Stimulated activated CD8-positive, alpha-beta memory T cell treated with anti-CD3 and anti-CD28 coated beads, Interleukin-7, amount 100 ng/mL, for 4 hours (primary cell): ENCODE results near the gene SPI1.
"Not testable (repeated sequence)": the region's sequence is repeated elsewhere in the genome, so short reads cannot be mapped to it uniquely, and the experiment has no call there.

Experiments
- DNase-seq, 2 donors: peaks; one replicate each; pipeline ENCODE4 v3.0.0-alpha.2; 2020; ENCODE audit warnings: low read depth in 2 of 2

The SPI1 gene

GRCh38 chr11:47325271-47326041 is 52.9 kb downstream of the SPI1 start:
- DNase-seq, result no peak

GRCh38 chr11:47324520-47324919 is 53.8 kb downstream of the SPI1 start:
- DNase-seq, result no peak

GRCh38 chr11:47318166-47318565 is 60.2 kb downstream of the SPI1 start:
- DNase-seq, result no peak

DNA sequence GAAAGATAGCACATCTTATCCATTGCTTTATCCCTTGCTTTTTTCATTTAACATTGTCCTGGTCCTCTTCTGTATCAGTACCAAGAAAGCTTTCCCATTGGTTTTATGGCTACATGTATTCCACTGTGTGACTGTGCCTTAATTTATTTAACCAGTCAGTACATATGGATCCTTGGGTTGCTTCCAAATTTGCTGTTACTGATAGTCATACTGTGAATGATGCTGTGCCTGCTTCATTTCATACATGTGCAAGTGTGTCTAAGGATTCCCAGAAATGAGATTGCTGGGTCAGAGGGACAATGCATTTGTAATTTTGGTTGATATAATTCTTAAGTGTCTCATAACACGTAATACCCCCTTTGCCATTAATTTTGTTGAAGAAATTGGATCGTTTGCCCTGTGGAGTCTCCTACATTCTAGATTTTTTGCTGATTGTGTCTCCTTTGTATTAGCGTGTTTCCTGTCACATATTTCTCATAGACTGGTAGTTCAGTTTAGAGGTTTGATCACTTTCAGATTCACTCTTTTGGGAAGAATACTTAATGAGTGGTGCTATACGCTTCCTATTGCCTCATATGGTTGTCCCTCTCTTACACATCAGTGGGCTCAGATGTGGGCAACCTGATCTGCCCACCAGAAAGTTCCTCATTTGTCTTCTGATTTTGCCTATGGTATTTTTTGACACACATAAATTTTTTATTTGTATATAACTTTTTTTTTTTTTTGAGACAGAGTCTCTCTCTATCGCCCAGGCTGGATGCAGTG is 61.1 kb downstream of the SPI1 start:
- no peak for DNase-seq

GRCh38 chr11:47316501-47316900 is 61.8 kb downstream of the SPI1 start:
- not testable (repeated sequence) for DNase-seq

DNA sequence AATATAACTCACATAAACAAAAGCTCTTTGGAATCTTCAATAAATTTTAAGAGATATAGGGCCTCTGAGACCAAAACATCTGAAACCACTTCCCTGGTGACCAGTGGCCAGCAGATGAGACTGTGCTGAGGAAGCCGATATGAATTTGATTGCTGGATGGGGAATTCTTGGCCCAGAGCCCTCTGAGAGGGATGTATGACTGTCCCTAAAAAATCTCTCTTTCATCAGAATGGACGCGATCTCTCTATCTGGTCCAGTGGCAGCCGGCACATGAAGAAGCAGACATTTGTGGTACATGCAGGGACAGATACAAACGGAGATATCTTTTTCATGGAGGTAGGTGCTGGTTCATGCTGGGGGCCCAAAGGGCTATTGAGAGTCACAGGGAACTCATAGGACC is 63.4 kb downstream of the SPI1 start:
- no peak for DNase-seq

GRCh38 chr11:47308050-47308823 is 70.1 kb downstream of the SPI1 start:
- DNase-seq, result no peak

- no peak for DNase-seq
Measured at GRCh38 chr11:47306484-47306844, 71.9 kb downstream of the SPI1 start.

GRCh38 chr11:47305734-47306483 is 72.4 kb downstream of the SPI1 start:
- DNase-seq, result no peak
